ELR (cell line): ENCODE data around the gene CEP120.
A peak's percentile ranks its signal among the peaks of the same experiment; 100 is the strongest.
"Not testable (repeated sequence)": the region's sequence is repeated elsewhere in the genome, so short reads cannot be mapped to it uniquely, and the experiment has no call there.

Source experiments
- DNase-seq: peaks from one replicate; pipeline ENCODE4 v3.0.0-alpha.2; 2015; ENCODE audit warnings: low read depth

CEP120 gene

GRCh38 chr5:123423278-123424149 lies at the start of gene CEP120:
CEP120 (minus strand) TSS chr5:123423403; CDS start chr5:123422998, 405 bp downstream.
- DNase-seq, result peak; percentile 99

- no peak for DNase-seq
These were observed 49.1 kb upstream of the CEP120 start for GRCh38 chr5:123472150-123472924.

DNA sequence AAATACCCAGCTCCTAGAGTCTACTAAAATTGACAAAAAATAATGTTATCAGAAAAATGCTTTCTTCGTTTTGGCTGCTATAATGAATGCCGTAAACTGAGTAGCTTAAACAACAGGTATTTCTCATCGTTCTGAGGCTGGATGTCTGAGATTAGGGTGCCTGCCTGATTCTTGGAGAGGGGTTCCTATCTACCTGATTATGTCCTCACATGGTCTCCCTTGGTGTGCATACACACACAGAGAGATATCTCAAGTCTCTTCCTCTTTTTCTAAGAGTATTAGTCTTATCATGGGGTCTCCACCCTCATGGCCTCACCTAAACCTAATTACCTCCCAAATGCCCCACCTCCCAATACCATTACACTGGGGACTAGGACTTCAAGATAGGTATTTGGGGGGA lies 48.2 kb upstream of the CEP120 start:
- no peak for DNase-seq

DNA sequence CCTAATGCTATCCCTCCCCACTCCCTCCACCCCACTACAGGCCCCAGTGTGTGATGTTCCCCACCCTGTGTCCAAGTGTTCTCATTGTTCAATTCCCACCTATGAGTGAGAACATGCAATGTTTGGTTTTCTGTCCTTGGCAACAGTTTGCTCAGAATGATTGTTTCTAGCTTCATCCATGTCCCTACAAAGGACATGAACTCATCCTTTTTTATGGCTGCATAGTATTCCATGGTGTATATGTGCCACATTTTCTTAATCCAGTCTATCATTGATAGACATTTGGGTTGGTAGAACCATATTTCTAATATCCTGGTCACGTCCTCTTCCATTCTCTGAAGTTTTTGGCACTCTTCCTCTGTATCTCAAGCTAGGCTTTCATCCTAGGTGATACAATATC lies 43.6 kb upstream of the CEP120 start:
- DNase-seq, result not testable (repeated sequence)

DNA sequence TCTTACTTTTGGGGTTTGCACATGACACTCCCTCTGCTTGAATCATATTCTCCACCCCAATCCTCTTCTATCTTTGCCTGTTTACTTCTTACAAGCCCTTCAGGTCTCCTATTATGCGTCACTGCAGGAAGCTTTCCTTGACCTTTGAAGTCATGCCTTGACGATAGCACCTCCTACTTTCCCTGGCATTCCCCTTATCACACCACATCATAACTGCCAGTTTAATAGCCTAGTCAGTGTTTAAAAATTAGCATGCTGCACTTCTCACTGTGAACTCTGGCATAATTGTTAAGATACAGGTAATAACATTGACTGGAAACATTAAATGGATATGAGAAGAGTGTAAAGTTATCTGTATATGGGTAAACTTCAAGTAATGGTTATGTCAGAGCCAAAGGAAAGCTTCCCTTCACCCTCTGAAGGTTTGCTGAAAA lies 37.1 kb upstream of the CEP120 start:
- DNase-seq, result peak; percentile 45

GRCh38 chr5:123458994-123459393 lies 35.8 kb upstream of the CEP120 start:
- not testable (repeated sequence) for DNase-seq

DNA sequence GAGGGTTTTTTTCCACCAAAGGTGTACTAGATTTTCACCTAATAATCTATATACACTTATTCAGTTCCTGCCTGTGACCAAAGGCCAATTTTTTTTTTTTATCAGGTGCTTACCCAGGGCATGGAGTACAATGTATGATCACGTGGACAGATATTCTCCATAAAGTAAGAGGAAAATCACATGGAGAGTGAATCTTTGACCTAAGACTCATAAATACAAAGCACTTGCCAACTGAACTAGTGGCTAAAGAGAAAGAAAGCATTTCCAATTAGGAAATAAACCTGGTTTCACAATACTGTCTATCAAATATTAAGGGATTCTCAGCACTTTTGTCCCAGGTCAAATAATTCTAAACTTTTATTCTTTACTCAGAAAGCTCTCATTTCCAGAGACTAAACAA lies 33.0 kb upstream of the CEP120 start:
- DNase-seq, result no peak

- no peak for DNase-seq
These were observed 32.4 kb upstream of the CEP120 start for GRCh38 chr5:123455640-123456039.

- no peak for DNase-seq
These were observed 31.9 kb upstream of the CEP120 start for GRCh38 chr5:123455095-123455494.

DNA sequence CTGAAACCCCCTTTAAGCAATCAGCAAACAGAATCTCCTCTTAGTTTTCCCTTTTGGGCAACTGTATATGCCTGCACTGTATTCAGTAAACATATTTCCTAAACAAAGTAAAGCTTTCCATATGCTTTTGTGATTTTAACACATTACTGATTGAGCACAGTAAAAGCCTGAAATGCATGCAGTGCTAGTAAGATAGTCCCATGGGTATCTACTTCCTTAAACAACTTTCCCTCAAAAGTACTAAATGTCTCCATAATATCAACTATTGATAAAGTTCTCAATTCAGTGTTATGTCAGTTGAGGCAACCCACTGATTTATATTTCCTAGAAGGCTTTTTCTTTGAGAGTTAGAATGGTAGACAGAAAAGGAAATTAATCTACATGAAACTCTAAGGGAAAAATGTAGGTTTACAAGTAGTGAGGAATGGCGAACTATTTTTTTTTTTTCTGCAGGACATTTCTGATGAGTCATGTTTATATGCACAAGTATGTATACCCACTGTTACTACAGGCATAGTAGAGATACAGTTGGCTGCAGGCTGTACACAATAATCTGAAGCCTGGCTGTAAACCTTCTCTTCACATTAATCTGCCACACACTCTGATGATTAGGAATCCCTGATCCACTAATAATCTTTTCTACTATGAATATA lies 31.2 kb upstream of the CEP120 start:
- peak; percentile 42 for DNase-seq

GRCh38 chr5:123452401-123452800 lies 29.2 kb upstream of the CEP120 start:
- DNase-seq, result no peak

DNA sequence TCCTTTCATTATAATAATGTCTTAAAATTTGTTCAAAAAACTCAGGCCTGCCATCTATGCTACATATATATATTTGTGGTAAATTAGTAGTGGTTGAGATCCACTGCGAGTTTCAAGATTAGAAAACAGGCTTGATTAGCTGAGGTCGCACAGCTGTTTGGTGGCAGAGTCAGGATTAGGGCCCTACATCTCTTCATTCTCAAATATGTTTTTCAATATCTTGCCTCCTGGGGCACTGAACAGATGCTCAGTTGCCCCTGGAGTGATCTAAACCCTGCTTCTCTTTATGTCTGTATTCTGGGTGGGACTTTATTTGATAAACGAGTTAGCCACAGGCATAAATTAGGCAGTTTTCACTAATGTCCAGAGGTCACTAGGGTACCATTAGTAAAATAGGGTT lies 27.8 kb upstream of the CEP120 start:
- DNase-seq, result no peak

GRCh38 chr5:123450640-123451039 lies 27.4 kb upstream of the CEP120 start:
- DNase-seq, result peak; percentile 26

GRCh38 chr5:123450114-123450513 lies 26.9 kb upstream of the CEP120 start:
- DNase-seq, result no peak

DNA sequence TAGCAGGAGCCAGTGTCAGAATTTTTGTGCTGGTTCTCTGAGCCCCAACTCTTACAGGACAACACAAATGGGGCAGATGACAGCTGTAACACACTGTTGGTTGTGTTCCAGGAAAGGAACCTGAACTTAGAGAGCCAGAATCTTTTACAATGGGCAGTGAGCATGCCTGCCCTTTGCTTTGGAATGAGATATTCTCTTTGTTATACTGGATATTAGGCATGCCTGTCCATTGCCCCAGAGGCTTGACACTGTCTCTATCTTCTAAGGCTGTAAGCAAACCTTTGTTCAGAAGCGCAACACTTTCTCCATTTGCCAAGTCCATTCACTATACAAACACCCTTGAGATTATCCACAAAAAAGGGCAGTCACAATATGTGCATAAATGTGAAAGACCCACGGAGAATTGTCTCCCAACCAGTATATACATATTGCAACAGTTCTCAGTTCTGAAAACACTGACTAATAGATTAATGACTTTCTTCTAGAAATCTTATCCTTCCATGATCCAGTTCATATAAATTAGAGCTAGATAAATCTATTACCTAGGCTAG lies 26.3 kb upstream of the CEP120 start:
- DNase-seq, result no peak

DNA sequence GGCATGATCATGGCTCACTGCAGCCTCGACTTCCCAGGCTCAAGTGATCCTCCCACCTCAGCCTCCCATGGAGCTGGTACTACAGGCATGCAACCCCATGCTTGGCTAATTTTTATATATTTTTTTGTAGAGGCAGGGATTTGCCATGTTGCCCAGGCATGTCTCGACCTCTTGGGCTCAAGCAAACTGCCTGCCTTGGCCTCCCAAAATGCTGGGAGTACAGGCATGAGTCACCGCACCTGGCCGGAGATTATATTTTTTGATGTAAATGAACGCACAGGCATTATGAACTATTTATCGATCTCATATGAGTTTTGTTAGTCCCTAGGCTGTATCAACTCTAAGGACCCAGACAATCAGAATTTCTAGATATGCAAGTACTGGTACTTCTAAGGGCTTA lies 25.5 kb upstream of the CEP120 start:
- DNase-seq, result no peak

GRCh38 chr5:123448017-123448617 lies 24.9 kb upstream of the CEP120 start:
- no peak for DNase-seq

DNA sequence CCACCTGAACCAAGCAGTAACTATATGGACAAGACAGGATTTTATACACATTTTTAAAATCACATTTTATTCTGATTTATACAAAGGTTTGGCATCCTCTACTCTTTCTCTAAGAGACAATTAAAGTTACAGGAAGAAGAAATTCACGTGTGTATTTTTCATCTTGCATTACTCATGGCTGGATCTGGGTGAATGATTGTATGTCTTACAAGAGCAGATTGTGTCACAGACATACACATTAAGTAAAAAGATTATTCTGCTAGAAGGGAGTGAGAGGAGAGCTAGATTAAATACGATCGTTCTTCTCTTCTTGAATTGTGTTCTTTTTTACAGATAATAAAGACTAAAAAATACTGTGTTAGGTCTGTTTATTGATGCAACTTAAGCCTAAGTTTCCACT lies 20.8 kb upstream of the CEP120 start:
- no peak for DNase-seq

DNA sequence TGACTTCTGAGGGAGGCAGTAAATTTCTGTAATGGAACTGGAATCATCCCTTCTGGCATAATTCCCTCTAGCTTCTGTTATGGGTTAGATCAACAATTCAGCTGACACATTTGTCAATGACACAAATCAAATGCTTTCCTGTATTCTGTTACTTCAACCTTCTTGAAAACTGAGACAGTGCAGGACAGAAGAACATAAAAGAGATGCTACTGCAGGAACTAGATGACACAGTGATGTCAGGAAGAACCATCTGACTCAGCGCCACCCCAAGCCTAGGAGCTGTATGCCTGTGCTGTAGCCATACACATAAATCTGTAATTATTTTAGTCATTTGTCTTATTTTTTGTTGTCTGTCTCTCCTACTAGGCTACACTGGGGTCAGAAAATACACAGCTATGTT lies 18.2 kb upstream of the CEP120 start:
- no peak for DNase-seq

GRCh38 chr5:123440456-123441181 lies 17.4 kb upstream of the CEP120 start:
- DNase-seq, result peak; percentile 28

DNA sequence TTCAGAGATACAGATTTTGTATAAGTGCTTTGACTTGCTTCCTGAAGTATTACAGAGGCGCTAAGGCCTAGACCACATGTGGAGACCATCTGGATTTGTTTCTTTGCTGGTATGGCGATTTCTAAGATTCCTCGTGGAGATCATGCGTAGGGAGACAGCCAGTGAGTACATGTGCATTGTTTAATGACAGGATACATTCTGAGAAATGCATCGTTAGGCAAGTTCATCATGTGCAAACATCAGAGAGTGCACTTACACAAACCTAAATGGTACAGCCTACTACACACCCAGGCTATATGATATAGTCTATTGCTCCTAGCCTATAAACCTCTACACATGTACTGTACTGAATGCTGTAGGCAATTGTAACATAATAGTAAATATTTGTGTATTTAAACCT lies 16.5 kb upstream of the CEP120 start:
- no peak for DNase-seq
